Measurements from ENCODE around the gene WDHD1.
"Not testable (repeated sequence)": the region's sequence is repeated elsewhere in the genome, so short reads cannot be mapped to it uniquely, and the experiment has no call there.

Gene WDHD1

GRCh38 chr14:55047301-55048053 is 20.6 kb upstream of the WDHD1 start:
- no peak for DNase-seq

GRCh38 chr14:55045087-55045486 is 18.2 kb upstream of the WDHD1 start:
- DNase-seq: no peak

GRCh38 chr14:55043528-55043927 is 16.6 kb upstream of the WDHD1 start:
- no peak for DNase-seq

- no peak for DNase-seq
Measured at GRCh38 chr14:55038708-55039107, 11.8 kb upstream of the WDHD1 start.

- DNase-seq: not testable (repeated sequence)
Measured at GRCh38 chr14:55037995-55038394, 11.1 kb upstream of the WDHD1 start.

- DNase-seq: no peak
Measured at GRCh38 chr14:55031190-55031589, 4.3 kb upstream of the WDHD1 start.

- DNase-seq: no peak
Measured at GRCh38 chr14:55028476-55028875, 1.6 kb upstream of the WDHD1 start.

- DNase-seq: no peak
Measured at GRCh38 chr14:55028066-55028465, 1.2 kb upstream of the WDHD1 start.

- DNase-seq: no peak
Measured at GRCh38 chr14:55026441-55026792, 482 bp downstream of the WDHD1 start.

- no peak for DNase-seq
Measured at GRCh38 chr14:55025948-55026347, 951 bp downstream of the WDHD1 start.

- not testable (repeated sequence) for DNase-seq
Measured at GRCh38 chr14:55024365-55024764, 2.5 kb downstream of the WDHD1 start.

GRCh38 chr14:55019968-55020554 is 6.8 kb downstream of the WDHD1 start:
- no peak for DNase-seq

GRCh38 chr14:55015006-55015405 is 11.9 kb downstream of the WDHD1 start:
- no peak for DNase-seq

- no peak for DNase-seq
Measured at GRCh38 chr14:55005071-55005470, 21.8 kb downstream of the WDHD1 start.

GRCh38 chr14:55000381-55000780 is 26.5 kb downstream of the WDHD1 start:
- DNase-seq: no peak

GRCh38 chr14:54985156-54985555 is 41.7 kb downstream of the WDHD1 start:
- DNase-seq: no peak

GRCh38 chr14:54981698-54982097 is 45.2 kb downstream of the WDHD1 start:
- no peak for DNase-seq

GRCh38 chr14:54979039-54979438 is 47.9 kb downstream of the WDHD1 start:
- DNase-seq: no peak

- DNase-seq: no peak
Measured at GRCh38 chr14:54976316-54976715, 50.6 kb downstream of the WDHD1 start.

GRCh38 chr14:54975856-54976255 is 51.0 kb downstream of the WDHD1 start:
- DNase-seq: no peak

GRCh38 chr14:54974788-54975414 is 52.0 kb downstream of the WDHD1 start:
- no peak for DNase-seq

- DNase-seq: no peak
Measured at GRCh38 chr14:54967496-54967895, 59.4 kb downstream of the WDHD1 start.

- DNase-seq: no peak
Measured at GRCh38 chr14:54955143-54955542, 71.8 kb downstream of the WDHD1 start.

GRCh38 chr14:54953609-54954008 is 73.3 kb downstream of the WDHD1 start:
- not testable (repeated sequence) for DNase-seq
